ENCODE measurements around the gene HES5. TPM values are rescaled to one million over a fixed set of nuclear protein-coding genes. Genes with fewer than 3 reads are reported as not detected.
A peak's percentile ranks its signal among the peaks of the same experiment; 100 is the strongest.
"Not testable (repeated sequence)": the region's sequence is repeated elsewhere in the genome, so short reads cannot be mapped to it uniquely, and the experiment has no call there.

Gene HES5
- total RNA-seq, 4 donors from 2014 or later = 8.1 to 32.5 (median 9.6) TPM

DNA sequence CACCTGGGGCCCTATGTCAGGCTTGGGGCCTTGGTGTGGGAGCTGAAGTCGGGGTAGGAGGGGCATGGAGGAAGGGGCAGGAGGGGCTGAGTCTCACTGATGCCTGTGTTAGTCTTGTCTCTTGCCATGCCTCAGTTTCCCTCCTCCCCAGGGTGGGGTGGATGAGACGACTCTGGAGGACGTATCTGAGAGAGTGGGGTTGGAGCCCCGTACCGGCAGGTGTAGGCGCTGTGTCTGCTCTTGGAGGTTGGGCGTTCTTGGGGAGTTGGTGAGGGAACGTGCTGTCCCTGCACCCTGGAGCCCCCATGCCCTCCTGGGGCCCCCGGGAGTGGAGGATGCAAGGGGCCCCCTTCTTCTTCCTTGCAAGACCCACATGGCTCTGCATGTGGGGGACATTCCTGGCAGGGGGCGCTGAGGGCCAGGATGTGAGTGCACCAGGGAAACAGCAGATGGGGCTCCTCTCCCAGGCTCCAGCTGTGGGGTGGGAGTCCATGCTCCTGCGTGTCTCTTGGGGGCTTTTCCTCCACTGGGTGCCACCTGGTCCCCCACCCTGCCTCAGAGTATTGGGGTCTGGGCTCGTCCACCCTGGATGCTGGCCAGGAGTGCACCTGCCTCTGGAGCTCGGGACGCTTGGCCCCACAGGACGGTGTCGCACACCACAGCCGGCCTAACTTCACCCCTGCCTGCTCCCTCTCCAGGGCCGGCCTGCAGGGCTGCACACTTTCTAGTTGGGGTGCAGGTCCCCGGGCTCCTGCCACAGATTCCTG is 24.7 kb upstream of the HES5 start:
- 62 to 63% methylated on average over 18 of the region's 19 CpGs for WGBS, 2 donors
- intact Hi-C loops (cut with DNase I; ENCODE audit: low total_unique reads) = no loop called here
- DNase-seq (ENCODE audit: low spot score in 2 of 2) = no peak
- no peak overlapping the region for H3K4me3 ChIP-seq (ENCODE audit: low read depth, poor library complexity, severe bottlenecking)
- TF ChIP-seq POLR2A (IDR thresholded peaks at IDR 0.05) = no peak
- TF ChIP-seq, protein P1, sequence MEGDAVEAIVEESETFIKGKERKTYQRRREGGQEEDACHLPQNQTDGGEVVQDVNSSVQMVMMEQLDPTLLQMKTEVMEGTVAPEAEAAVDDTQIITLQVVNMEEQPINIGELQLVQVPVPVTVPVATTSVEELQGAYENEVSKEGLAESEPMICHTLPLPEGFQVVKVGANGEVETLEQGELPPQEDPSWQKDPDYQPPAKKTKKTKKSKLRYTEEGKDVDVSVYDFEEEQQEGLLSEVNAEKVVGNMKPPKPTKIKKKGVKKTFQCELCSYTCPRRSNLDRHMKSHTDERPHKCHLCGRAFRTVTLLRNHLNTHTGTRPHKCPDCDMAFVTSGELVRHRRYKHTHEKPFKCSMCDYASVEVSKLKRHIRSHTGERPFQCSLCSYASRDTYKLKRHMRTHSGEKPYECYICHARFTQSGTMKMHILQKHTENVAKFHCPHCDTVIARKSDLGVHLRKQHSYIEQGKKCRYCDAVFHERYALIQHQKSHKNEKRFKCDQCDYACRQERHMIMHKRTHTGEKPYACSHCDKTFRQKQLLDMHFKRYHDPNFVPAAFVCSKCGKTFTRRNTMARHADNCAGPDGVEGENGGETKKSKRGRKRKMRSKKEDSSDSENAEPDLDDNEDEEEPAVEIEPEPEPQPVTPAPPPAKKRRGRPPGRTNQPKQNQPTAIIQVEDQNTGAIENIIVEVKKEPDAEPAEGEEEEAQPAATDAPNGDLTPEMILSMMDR (IDR thresholded peaks at IDR 0.05) = no peak

DNA sequence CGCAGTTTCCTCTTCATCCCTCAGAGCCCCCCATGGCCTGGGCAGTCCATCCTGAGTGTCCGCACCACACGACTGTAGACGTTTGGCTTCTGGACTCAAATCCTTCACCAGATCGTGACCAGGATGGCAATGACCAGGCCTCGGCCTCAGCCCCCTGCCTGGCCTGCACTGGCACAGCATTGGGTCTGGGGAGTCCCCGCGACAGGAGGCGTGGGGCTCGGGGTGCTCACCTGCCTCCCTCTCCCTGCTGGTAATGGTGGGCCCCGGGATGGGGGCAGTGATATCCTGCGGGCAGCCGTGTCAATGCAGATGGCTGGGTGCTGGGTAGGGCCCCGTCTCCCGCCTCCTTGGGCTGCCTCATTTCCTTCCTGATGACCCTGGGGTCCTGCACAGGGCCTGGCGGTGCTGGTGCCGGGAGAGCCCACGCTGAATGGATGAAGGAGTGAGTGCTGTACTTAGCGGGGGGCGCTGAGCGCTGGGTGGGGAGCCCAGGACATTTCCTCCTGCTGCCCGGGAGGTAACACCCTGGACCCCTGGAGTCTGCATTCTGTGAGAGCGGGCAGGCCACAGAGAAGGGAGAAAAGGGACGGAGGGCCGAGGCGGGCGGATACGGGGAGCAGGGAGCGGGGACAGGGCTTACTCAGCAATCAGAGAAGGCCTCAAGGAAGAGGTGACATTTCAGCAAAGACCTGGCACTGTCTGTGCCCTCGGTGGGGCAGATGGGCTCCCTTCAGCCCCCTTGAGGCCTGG is 24.0 kb upstream of the HES5 start:
- H3K4me3 ChIP-seq (ENCODE audit: low read depth, poor library complexity, severe bottlenecking) = no peak overlapping the region
- whole genome bisulfite sequencing, 2 donors = 80 to 86% methylated on average over 28 to 30 of the region's 30 CpGs
- intact Hi-C loops (cut with DNase I; ENCODE audit: low total_unique reads) = no loop called here
- no peak for DNase-seq (ENCODE audit: low spot score in 2 of 2)
- no peak for TF ChIP-seq POLR2A (IDR thresholded peaks at IDR 0.05)

DNA sequence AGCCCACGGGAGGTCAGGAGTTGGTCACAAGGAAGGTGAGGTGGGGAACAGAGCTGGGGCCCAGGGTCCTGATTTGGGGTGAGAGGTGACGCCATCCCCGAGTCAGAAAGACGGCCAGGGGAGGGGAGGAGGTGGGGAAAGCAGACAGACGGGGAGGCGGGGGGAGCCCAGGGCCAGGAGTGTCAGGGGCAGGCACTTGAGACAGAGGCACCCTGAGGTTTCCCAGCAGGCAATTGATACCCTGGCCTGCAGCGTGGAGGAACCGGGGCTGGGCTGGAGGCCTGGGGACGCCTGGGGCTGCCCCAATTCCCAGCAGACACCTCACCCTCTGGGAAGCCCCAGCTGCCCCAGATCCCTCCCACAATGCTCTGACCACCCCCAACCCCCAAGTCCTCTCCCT is 23.0 kb upstream of the HES5 start:
- H3K4me3 ChIP-seq (ENCODE audit: low read depth, poor library complexity, severe bottlenecking); DNase-seq (ENCODE audit: low spot score in 2 of 2); intact Hi-C loops (cut with DNase I; ENCODE audit: low total_unique reads): not testable (repeated sequence)
- 83 to 84% methylated on average over 7 to 9 of the region's 9 CpGs for WGBS, 2 donors

DNA sequence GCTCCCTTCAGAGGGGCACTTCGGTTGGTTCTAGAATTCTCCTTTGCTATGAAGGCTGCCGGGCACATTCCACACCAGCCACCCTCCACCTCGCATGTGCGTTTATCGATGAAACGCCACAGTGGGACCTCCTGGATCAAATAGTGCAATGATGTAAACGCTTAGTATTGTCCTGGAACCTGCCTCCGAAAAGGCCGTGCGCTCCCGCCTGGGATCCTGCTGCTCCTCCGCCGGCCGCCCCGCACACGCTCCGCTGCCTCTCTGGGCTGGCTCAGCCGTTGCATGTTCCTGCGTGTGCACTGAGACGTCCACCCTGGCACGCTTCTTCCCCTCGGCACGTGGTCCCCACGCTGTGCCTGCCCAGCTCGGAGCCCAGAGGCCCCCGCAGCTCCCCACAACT is 22.1 kb upstream of the HES5 start:
- 86 to 92% methylated on average over 26 of the region's 26 CpGs for WGBS, 2 donors
- DNase-seq (ENCODE audit: low spot score in 2 of 2) = no peak
- TF ChIP-seq POLR2A (IDR thresholded peaks at IDR 0.05) = no peak
- TF ChIP-seq, protein P1 (IDR thresholded peaks at IDR 0.05) = no peak
- intact Hi-C loops (cut with DNase I; ENCODE audit: low total_unique reads) = no loop called here
- H3K4me3 ChIP-seq (ENCODE audit: low read depth, poor library complexity, severe bottlenecking) = no peak overlapping the region

- 77 to 83% methylated on average over 9 of the region's 9 CpGs for WGBS, 2 donors
- intact Hi-C loops (cut with DNase I; ENCODE audit: low total_unique reads); DNase-seq (ENCODE audit: low spot score in 2 of 2); H3K4me3 ChIP-seq (ENCODE audit: low read depth, poor library complexity, severe bottlenecking): not testable (repeated sequence)
Measured at GRCh38 chr1:2551544-2551943, 21.5 kb upstream of the HES5 start.

DNA sequence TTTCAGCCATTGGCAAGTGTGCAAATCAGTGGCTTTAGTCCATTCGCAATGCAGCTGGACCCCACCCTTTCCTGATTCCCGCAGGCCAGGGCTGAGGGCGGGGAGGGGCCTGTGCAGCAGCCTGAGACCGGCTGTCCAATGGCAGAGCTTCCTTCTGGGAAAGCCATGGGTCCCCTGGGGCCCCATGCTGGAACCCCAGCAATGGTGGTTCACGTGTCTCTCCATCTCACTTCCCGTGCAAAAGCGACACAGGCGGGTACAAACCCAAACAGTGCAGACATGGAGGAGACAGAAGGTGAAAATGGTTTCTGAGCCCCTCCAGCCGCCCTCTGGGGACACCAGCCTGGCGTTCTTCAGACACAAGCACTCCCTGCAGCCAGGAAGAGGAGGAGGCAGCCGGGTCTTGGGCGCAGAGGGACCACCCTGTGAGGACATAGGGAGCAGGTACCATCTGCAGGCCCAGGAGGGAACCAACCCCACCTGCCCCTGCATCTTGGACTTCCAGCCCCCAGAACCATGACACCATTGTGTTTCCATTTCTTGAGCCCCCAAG is 20.3 kb upstream of the HES5 start:
- H3K4me3 ChIP-seq (ENCODE audit: low read depth, poor library complexity, severe bottlenecking); intact Hi-C loops (cut with DNase I; ENCODE audit: low total_unique reads); DNase-seq (ENCODE audit: low spot score in 2 of 2): not testable (repeated sequence)
- WGBS, 2 donors = 78 to 81% methylated on average over 9 to 10 of the region's 12 CpGs

DNA sequence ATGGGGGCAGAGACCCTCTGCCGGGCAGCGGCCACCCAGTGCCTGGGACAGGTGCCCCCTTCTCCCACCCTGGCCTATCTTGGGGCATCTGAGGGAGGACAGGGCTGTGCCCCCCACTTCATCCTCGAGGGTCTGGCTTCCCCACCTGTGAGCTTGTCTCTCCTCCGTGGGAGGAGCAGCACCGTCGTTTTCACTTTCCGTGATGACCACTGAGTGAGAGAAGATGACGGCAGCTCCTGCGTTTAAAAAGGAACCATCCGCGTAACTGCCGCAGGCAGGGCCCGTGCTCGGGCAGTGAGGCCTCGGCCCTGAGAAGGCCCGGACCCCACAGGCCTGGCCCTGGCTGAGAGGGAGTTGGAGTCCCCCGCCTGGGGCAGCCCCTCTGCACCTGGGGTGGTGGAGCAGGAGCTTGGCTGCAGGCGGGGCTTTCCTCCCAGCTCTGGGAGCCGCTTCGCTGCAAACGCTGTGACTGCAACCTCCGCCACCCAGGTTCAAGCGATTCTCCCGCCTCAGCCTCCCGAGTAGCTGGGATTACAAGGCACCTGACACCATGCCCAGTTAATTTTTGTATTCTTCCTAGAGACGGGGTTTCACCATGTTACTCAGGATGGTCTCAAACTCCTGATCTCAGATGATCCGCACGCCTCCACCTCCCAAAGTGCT is 19.4 kb upstream of the HES5 start:
- H3K4me3 ChIP-seq (ENCODE audit: low read depth, poor library complexity, severe bottlenecking); intact Hi-C loops (cut with DNase I; ENCODE audit: low total_unique reads); DNase-seq (ENCODE audit: low spot score in 2 of 2): not testable (repeated sequence)
- 76 to 84% methylated on average over 18 to 19 of the region's 28 CpGs for WGBS, 2 donors

DNA sequence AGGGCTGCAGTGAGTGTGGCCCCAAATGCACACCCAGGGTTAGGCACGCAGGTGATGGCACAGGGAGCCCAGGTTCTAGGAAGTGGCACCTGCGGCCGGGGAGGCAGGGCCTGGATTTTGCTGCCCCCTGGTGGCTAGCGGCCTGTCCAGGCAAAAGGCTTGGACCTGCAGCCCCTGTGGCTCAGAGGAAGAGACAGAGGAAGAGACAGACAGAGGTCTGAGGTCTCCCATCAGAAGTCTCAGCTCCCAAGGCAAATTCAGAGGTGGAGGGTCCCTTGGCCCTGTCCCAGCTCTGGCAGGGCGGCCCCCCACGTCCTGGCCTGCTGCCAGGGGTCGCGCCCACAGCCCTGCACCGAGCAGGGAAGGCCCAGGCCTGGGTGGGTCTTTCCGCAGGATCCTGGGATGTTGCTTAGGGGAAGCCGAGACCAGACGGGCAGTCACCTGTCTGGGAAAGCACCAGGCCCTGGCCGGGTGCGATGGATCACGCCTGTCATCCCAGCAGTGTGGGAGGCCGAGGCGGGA is 18.1 kb upstream of the HES5 start:
- intact Hi-C loops (cut with DNase I; ENCODE audit: low total_unique reads) = loop anchor here (1.0 kb wide), 1 partner anchor 134 kb away; no protein-coding TSS in a partner anchor
- no peak for TF ChIP-seq POLR2A (IDR thresholded peaks at IDR 0.05)
- TF ChIP-seq, protein P1 (IDR thresholded peaks at IDR 0.05) = peak in 1 of 3 donors; percentile 69

More for the DNA sequence above, 18.1 kb upstream of the HES5 start:
- 2% methylated on average over 17 of the region's 17 CpGs for WGBS, 2 donors
- DNase-seq (ENCODE audit: low spot score in 2 of 2) = peak; percentile 76 to 96
- H3K4me3 ChIP-seq (ENCODE audit: low read depth, poor library complexity, severe bottlenecking) = no peak overlapping the region
